ENCODE results near the gene IKBKG.
"Not testable (repeated sequence)": the region's sequence is repeated elsewhere in the genome, so short reads cannot be mapped to it uniquely, and the experiment has no call there.

The IKBKG gene

DNA sequence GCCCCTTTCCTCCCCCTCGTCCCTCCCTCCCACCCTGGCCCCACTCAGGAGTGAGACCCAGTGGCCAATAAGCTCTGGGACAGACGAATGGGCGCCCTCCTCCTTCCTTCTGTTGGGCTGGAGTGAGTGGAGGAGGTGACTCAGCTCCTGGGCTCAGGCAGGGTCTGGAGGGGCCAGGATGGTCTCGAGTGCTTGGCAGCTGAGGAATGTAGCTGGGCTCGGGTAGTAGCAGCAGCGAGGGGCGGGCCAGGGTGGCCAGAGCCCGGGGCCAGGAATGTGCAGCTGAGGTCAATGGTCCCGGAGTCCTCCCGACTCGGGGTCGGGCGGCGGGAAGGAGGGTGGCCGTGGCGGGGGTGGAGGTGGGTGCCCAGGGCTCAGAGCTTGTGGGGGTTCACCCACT lies 15.8 kb upstream of the IKBKG start:
- Histone ChIP-seq H3K36me3 (ENCODE audit: control insufficient read depth, insufficient read depth, low read length) (peaks cover 24% of the 10 kb centered on the region), H3K9ac (ENCODE audit: low read depth, low read length) (no peak overlapping the region), H3K27me3 (ENCODE audit: control insufficient read depth, insufficient read depth, low read length) (no peaks in the 10 kb centered on the region), H3K4me3 (ENCODE audit: low read depth, low read length) (no peak overlapping the region), H3K9me3 (ENCODE audit: control insufficient read depth, insufficient read depth, low read length) (peaks cover 7% of the 10 kb centered on the region), H3K4me1 (ENCODE audit: control insufficient read depth, insufficient read depth, low read length) (peaks cover 5% of the 10 kb centered on the region)

GRCh38 chrX:154532690-154533089 lies 14.7 kb upstream of the IKBKG start:
- H3K9ac ChIP-seq (ENCODE audit: low read depth, low read length), result no peak overlapping the region
- no peaks in the 10 kb centered on the region for H3K4me1 ChIP-seq (ENCODE audit: control insufficient read depth, insufficient read depth, low read length)
- peaks cover 24% of the 10 kb centered on the region for H3K36me3 ChIP-seq (ENCODE audit: control insufficient read depth, insufficient read depth, low read length)
- H3K4me3 ChIP-seq (ENCODE audit: low read depth, low read length), result no peak overlapping the region
- H3K9me3 ChIP-seq (ENCODE audit: control insufficient read depth, insufficient read depth, low read length), result peaks cover 4% of the 10 kb centered on the region
- H3K27me3 ChIP-seq (ENCODE audit: control insufficient read depth, insufficient read depth, low read length), result no peaks in the 10 kb centered on the region

DNA sequence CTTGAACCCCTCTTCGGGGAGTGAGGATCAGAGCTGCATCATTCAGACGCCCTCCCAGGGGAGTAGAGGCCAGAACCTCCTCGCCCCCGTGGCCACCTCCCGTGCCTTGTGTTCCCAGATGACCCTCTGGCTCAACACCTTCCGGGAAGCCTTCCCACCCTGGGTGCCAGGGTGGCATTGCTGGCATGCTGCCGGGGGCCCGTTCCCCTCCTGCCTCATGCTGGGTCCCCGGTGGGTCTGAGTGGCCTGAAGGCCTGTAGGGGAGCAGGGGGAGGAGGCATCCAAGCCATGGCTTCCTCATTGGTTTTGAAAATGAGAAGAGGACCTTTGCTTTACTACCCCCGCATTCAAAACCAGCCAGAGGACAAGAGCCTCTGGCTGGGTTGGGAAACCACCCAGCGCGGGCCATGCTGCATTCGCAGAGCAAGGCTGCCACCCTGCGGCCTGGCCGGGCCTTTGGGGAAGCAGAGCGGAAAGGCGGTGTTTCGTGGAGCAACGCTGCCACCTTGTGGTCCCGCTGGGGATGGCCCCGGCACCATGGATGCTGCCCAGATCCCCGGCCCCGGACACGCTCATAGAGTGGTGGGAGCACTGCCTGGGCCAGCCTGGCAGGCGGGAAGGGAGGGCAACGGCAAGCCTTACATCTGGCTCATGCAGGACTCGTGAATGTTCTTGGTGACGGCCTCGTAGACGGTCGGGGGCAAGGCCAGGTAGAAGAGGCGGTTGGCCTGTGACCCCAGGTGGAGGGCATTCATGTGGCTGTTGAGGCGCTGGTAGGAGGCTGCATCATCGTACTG lies 12.7 kb upstream of the IKBKG start:
- Histone ChIP-seq H3K27me3 (ENCODE audit: control insufficient read depth, insufficient read depth, low read length) (no peaks in the 10 kb centered on the region), H3K9ac (ENCODE audit: low read depth, low read length) (no peak overlapping the region), H3K9me3 (ENCODE audit: control insufficient read depth, insufficient read depth, low read length) (peaks cover 4% of the 10 kb centered on the region), H3K4me3 (ENCODE audit: low read depth, low read length) (no peak overlapping the region), H3K4me1 (ENCODE audit: control insufficient read depth, insufficient read depth, low read length) (no peaks in the 10 kb centered on the region), H3K36me3 (ENCODE audit: control insufficient read depth, insufficient read depth, low read length) (peaks cover 24% of the 10 kb centered on the region)

DNA sequence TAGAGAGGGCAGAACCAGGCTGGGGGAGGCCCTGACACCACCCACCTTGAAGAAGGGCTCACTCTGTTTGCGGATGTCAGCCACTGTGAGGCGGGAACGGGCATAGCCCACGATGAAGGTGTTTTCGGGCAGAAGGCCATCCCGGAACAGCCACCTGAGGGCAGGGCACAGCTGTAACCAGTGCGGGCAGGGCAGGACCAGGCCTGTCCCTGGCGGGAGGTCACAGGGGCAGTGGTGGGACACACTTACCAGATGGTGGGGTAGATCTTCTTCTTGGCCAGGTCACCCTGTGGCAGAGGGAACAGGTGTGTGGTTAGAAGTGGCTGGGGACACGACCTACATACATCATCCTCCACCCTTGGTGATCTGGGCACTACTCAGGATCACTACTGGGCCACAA lies 11.5 kb upstream of the IKBKG start:
- no peak overlapping the region for H3K4me3 ChIP-seq (ENCODE audit: low read depth, low read length)
- H3K9me3 ChIP-seq (ENCODE audit: control insufficient read depth, insufficient read depth, low read length), result peaks cover 4% of the 10 kb centered on the region
- no peak overlapping the region for H3K9ac ChIP-seq (ENCODE audit: low read depth, low read length)
- no peaks in the 10 kb centered on the region for H3K4me1 ChIP-seq (ENCODE audit: control insufficient read depth, insufficient read depth, low read length)
- H3K36me3 ChIP-seq (ENCODE audit: control insufficient read depth, insufficient read depth, low read length), result peaks cover 24% of the 10 kb centered on the region
- no peaks in the 10 kb centered on the region for H3K27me3 ChIP-seq (ENCODE audit: control insufficient read depth, insufficient read depth, low read length)

GRCh38 chrX:154539077-154539476 lies 8.3 kb upstream of the IKBKG start:
- H3K4me1 ChIP-seq (ENCODE audit: control insufficient read depth, insufficient read depth, low read length), result no peaks in the 10 kb centered on the region
- no peaks in the 10 kb centered on the region for H3K27me3 ChIP-seq (ENCODE audit: control insufficient read depth, insufficient read depth, low read length)
- peaks cover 21% of the 10 kb centered on the region for H3K36me3 ChIP-seq (ENCODE audit: control insufficient read depth, insufficient read depth, low read length)
- no peak overlapping the region for H3K9ac ChIP-seq (ENCODE audit: low read depth, low read length)
- no peak overlapping the region for H3K4me3 ChIP-seq (ENCODE audit: low read depth, low read length)
- H3K9me3 ChIP-seq (ENCODE audit: control insufficient read depth, insufficient read depth, low read length), result peaks cover 1% of the 10 kb centered on the region

DNA sequence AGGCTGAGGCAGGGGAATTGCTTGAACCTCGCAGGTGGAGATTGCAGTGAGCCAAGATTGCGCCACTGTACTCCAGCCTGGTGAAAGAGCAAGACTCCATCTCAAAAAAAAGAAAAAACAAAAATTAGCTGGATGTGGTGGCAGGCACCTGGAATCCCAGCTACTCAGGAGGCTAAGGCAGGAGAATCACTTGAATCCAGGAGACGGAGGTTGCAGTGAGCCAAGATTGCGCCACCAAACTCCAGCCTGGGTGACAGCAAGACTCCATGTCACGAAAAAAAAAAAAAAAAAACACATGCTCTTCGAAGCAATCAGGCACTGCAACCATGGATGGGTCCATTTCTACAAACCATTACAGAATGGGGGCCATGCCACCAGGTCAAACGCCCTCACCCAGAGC lies 7.1 kb upstream of the IKBKG start:
- not testable (repeated sequence) for H3K9ac ChIP-seq (ENCODE audit: low read depth, low read length); H3K4me1 ChIP-seq (ENCODE audit: control insufficient read depth, insufficient read depth, low read length); H3K4me3 ChIP-seq (ENCODE audit: low read depth, low read length); H3K27me3 ChIP-seq (ENCODE audit: control insufficient read depth, insufficient read depth, low read length); H3K9me3 ChIP-seq (ENCODE audit: control insufficient read depth, insufficient read depth, low read length)
- H3K36me3 ChIP-seq (ENCODE audit: control insufficient read depth, insufficient read depth, low read length), result peaks cover 20% of the 10 kb centered on the region

- Histone ChIP-seq H3K36me3 (ENCODE audit: control insufficient read depth, insufficient read depth, low read length) (peaks cover 19% of the 10 kb centered on the region), H3K27me3 (ENCODE audit: control insufficient read depth, insufficient read depth, low read length) (no peaks in the 10 kb centered on the region), H3K9me3 (ENCODE audit: control insufficient read depth, insufficient read depth, low read length) (no peaks in the 10 kb centered on the region), H3K4me1 (ENCODE audit: control insufficient read depth, insufficient read depth, low read length) (no peaks in the 10 kb centered on the region), H3K9ac (ENCODE audit: low read depth, low read length) (no peak overlapping the region), H3K4me3 (ENCODE audit: low read depth, low read length) (no peak overlapping the region)
Observed at GRCh38 chrX:154540897-154541535, 6.4 kb upstream of the IKBKG start.

DNA sequence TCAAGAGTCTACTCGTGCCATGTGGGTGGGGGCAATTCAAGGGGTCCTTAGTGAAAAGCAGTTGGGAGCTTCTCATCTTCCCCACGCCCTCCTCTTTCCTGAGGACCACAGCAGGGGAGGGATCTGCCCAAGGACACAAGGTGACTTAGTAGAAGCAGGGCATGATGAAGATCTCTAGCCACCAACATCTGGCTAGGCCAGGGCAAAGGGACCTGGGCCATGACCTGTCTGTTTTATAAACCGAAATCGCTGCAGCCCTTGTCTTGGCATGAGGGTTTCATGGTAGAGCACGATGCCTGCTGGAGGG lies 5.9 kb upstream of the IKBKG start:
- Histone ChIP-seq H3K36me3 (ENCODE audit: control insufficient read depth, insufficient read depth, low read length) (peaks cover 17% of the 10 kb centered on the region), H3K4me1 (ENCODE audit: control insufficient read depth, insufficient read depth, low read length) (no peaks in the 10 kb centered on the region), H3K9ac (ENCODE audit: low read depth, low read length) (no peak overlapping the region), H3K27me3 (ENCODE audit: control insufficient read depth, insufficient read depth, low read length) (no peaks in the 10 kb centered on the region), H3K4me3 (ENCODE audit: low read depth, low read length) (no peak overlapping the region), H3K9me3 (ENCODE audit: control insufficient read depth, insufficient read depth, low read length) (no peaks in the 10 kb centered on the region)

DNA sequence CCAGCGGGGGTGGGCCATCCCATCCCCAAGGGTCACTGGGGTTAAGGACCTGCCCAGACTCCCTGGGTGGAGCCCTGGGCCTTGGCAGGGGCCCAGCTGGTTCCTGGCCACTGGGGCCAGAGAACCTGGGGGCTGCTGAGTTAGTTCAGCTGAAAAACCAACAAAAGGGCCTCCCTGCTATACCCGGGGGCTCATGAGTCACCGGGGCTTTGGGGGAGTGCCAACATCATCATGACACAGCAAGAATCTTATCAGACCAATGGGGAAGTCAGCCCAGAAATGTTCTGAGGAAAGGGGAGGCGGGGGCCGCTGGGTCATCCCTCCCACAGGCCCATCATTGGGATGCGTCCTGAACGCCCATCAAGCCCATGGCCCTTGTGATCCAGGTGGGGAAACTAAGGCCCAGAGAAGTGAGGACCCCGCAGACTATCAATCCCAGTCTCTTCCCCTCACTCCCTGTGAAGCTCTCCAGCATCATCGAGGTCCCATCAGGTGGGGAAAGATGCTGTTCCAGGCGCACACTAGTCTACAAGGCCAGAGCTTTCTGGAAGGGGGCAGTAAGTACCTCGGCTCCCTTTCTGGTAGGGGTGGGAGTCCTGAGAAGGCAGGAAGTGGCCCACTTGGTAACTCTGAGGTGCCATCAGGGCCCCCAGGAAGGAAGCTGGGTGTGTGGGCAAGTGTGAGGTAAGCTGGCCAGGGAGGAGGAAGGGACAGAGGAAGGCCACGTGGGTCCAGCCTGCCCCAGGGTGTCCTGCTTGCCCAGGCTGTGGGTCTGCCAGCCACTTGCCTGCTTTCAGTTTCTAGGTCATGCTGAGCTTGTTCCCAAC lies 5.3 kb upstream of the IKBKG start:
- Histone ChIP-seq H3K4me3 (ENCODE audit: low read depth, low read length) (no peak overlapping the region), H3K36me3 (ENCODE audit: control insufficient read depth, insufficient read depth, low read length) (peaks cover 17% of the 10 kb centered on the region), H3K27me3 (ENCODE audit: control insufficient read depth, insufficient read depth, low read length) (no peaks in the 10 kb centered on the region), H3K9ac (ENCODE audit: low read depth, low read length) (no peak overlapping the region), H3K4me1 (ENCODE audit: control insufficient read depth, insufficient read depth, low read length) (no peaks in the 10 kb centered on the region), H3K9me3 (ENCODE audit: control insufficient read depth, insufficient read depth, low read length) (no peaks in the 10 kb centered on the region)

GRCh38 chrX:154542723-154543424 lies 4.5 kb upstream of the IKBKG start:
- Histone ChIP-seq H3K4me3 (ENCODE audit: low read depth, low read length) (no peak overlapping the region), H3K9me3 (ENCODE audit: control insufficient read depth, insufficient read depth, low read length) (no peaks in the 10 kb centered on the region), H3K4me1 (ENCODE audit: control insufficient read depth, insufficient read depth, low read length) (no peaks in the 10 kb centered on the region), H3K9ac (ENCODE audit: low read depth, low read length) (no peak overlapping the region), H3K27me3 (ENCODE audit: control insufficient read depth, insufficient read depth, low read length) (no peaks in the 10 kb centered on the region), H3K36me3 (ENCODE audit: control insufficient read depth, insufficient read depth, low read length) (peaks cover 20% of the 10 kb centered on the region)

DNA sequence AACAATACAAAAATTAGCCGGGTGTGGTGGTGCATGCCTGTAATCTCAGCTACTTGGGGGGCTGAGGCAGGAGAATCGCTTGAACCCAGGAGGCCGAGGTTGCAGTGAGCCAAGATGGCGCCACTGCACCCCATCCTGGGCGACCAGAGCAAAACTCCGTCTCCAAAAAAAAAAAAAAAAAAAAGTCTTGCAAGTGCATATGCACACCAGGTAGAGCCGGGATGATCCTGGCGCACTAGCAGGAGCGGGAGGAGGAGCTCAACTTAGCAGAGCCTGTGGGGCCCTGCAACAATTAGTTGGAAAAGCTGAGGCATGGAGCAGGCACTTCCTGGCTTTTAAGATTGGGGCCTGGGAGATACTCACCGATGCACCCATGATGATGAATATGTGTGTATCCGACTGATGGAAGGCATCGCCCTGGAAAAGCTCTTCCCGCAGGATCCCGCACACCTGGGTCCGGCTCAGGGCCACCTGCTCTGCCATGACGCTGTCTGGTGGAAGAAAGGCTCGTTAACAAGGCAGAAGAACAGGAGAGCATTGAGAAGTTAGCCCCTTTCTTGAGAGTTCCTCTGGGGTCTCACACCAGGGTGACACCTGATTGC lies 1.6 kb upstream of the IKBKG start:
- H3K9ac ChIP-seq (ENCODE audit: low read depth, low read length), result peak overlapping the region; percentile 8
- no peaks in the 10 kb centered on the region for H3K27me3 ChIP-seq (ENCODE audit: control insufficient read depth, insufficient read depth, low read length)
- H3K36me3 ChIP-seq (ENCODE audit: control insufficient read depth, insufficient read depth, low read length), result peaks cover 18% of the 10 kb centered on the region
- H3K4me3 ChIP-seq (ENCODE audit: low read depth, low read length), result peak overlapping the region; percentile 66
- no peaks in the 10 kb centered on the region for H3K9me3 ChIP-seq (ENCODE audit: control insufficient read depth, insufficient read depth, low read length)
- no peaks in the 10 kb centered on the region for H3K4me1 ChIP-seq (ENCODE audit: control insufficient read depth, insufficient read depth, low read length)
